D341Med (cell line): Measurements from ENCODE around the gene CERKL.

Experiments used
- DNase-seq: peaks from one replicate; pipeline ENCODE4 v3.0.0; 2012; ENCODE audit warnings: low spot score

Gene CERKL

DNA sequence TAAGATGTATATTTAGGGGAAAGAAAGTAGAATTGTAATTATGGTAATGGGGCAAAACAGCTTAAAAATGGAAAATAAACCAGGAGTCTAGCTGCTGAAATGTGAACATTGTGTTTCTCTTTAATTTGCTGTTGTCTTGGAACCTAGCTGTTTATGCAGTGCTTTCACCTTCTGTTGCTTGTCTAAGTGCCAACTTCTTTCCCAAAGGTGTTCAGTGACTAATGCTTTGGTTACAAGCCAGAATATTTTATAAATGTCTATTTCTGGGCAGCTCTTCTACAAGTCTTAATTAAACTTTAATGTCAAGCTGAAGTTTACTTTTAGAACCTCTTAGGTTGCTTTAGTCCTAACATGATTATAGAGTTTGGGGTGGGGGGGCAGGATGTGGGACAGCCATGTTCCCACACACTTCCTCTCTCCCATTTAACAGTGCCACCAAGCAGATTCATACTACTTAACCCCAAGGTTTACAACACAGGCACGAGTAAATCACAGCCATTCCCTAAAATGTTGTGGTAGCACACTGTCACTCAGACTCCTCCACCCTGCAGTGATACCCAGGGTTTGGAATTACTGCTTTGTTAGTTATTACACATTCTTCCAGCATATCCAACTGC is 139.1 kb downstream of the CERKL start:
- DNase-seq, result no peak

DNA sequence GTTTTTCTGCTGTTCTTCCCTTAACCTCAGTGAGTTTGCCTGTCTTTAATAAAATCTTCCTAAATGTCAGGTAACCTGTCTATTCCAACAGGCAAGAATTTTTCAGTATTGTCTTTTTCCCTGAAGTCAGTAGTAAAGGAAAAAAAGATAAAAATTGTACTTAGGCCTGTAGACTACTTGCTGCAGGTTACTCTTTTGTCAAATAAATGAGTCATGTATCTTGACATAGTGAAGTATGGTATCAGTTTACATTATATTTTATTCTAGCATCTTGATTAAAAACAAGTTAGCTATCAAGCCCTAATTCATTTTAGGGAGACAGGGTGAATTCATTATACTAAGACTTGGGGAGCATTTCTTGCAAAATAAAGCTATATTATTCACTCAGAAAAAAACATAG is 139.9 kb downstream of the CERKL start:
- no peak for DNase-seq

- no peak for DNase-seq
Measured at GRCh38 chr2:181515719-181516118, 141.2 kb downstream of the CERKL start.

DNA sequence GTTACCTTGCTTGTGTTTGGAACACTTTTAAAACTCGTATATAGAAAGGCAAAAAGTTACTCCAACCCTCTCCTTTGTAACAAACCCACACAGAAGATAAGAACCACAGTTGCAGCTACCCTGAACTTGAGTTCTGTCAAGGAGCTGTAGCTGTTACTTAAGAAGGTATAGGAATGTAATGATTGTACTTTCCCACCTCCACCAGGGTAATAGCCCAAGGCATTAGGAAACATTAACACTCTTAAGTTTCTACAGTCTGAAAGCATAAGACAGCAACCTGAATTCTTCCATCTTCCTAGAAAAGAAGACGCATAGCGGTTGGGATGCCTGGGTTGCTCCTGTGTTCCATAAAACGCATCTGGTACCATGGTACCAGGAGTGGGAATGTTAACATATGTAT is 156.7 kb downstream of the CERKL start:
- DNase-seq, result no peak

GRCh38 chr2:181499231-181499630 is 157.7 kb downstream of the CERKL start:
- no peak for DNase-seq
